Tibial nerve (tissue), 4 donors: Measurements from ENCODE around the gene DIP2C.

Experiments
- CTCF ChIP-seq, 5 experiments: fragments of 200-600 bp in 3 of 5; fragments of 450-650 bp in 2 of 5; sonication (generic) in 3 of 5; IDR thresholded peaks; one replicate each; pipeline ENCODE4 v1.5.1; 2016 to 2019; ENCODE audit warnings: antibody characterized with exemption in 5 of 5, mild to moderate bottlenecking in 3 of 5, moderate library complexity in 2 of 5
- EP300 ChIP-seq, 2 donors: sonication (generic); formaldehyde crosslinking; IDR thresholded peaks; one replicate each; pipeline ENCODE4 v1.6.1; 2017; ENCODE audit warnings: antibody characterized with exemption in 2 of 2, mild to moderate bottlenecking in 1 of 2
- POLR2A ChIP-seq, 2 donors: fragments of 450-650 bp; IDR thresholded peaks; one replicate each; pipeline ENCODE4 v1.6.1; 2017; ENCODE audit warnings: antibody characterized with exemption in 2 of 2, mild to moderate bottlenecking in 2 of 2, moderate library complexity in 2 of 2

GRCh38 chr10:655184-655583 lies 34.3 kb downstream of the DIP2C start:
- no peak for TF ChIP-seq EP300 (IDR thresholded peaks at IDR 0.05)
- TF ChIP-seq CTCF (IDR thresholded peaks at IDR 0.05): no peak
- no peak for TF ChIP-seq POLR2A (IDR thresholded peaks at IDR 0.05)
